NOMO-1 treated with dmso at 0.1 percent for 144 hours (cell line): Measurements from ENCODE around the gene SYT2.

Experiments used
- DNase-seq: peaks from one replicate; lab custom pipeline; 2025; ENCODE audit not compliant: unreplicated experiment; lab: John Stamatoyannopoulos, UW

Gene SYT2

GRCh38 chr1:202706851-202707250, 3.4 kb downstream of the SYT2 start:
- DNase-seq: no peak

DNA sequence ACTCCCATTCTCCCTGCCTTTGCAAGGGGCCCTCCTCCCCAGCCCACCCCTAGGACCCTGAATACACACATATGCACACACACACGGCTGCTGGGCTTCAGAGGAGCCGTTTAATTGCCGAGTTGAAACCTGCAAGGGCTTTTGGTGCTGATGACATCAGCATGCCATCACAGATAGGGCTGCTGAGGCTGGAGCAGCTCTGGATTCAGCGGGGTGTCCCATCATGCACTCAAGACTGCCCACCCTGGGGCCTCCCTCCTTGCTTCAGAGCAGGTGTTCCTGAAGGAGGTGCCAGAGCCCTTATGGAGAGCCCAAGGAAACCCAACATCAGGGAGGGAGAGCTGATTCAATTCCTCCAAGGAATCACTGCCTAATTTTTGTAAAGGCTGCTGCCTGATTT, 5.7 kb downstream of the SYT2 start:
- no peak for DNase-seq

DNA sequence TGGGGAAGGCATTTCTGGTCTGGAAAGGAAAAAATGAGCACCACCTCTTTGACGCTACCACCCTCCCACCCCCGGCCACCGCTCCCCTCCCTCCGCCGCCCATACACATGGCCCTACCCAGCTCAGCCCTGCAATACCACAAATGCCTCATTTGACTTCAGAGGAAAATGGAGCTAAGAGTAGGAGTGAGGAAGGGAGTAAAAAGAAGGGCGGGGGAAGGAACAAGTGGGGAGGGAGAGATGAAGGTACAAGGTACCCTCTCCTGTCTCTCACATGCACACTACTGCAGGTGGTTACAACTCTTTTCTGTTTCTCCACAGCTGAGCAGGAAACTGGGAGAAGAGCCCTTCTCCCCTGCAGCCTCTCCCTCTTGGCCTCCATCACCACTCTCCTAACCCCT, 7.1 kb downstream of the SYT2 start:
- no peak for DNase-seq

GRCh38 chr1:202702088-202702487, 8.2 kb downstream of the SYT2 start:
- DNase-seq: no peak

DNA sequence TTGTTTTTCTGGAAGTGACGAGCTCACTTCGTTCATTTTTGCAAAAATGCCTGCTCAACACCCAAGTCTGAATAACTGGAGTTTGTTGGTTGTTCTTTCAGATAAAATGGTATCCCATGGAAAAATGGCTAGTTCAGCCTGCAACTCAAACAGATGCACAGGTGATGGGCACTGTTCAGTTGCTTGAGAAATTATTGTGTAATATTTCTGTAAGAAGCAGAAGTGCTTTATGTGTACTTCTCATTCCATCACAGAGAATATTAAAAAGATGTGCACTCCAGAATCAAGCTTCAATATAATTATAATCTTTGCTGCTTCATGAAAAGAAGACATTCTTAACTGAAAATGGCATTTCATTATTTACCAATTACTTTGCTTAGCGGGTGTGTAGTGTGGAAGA, 9.1 kb downstream of the SYT2 start:
- DNase-seq: no peak

DNA sequence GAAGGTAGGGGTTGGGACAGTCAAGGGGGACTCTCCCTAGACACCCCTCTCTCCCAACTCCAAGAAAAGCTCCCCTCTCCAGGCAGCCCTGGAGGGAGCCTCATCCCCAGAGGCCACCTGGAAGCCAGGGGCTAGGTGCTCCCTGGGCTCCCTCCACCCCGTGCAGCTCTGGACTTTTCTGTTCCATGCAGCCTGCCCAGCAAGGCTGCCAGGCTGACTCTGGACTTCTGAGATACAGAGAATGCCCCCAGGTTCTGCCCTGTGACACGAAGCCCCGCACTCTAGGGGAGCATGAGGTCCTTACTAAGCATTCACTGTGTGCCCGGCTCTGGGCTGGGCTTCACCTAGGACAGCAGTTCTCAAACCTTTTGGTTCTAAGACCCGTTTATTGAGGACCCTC, 10.2 kb downstream of the SYT2 start:
- no peak for DNase-seq

GRCh38 chr1:202698276-202698675, 12.0 kb downstream of the SYT2 start:
- no peak for DNase-seq

DNA sequence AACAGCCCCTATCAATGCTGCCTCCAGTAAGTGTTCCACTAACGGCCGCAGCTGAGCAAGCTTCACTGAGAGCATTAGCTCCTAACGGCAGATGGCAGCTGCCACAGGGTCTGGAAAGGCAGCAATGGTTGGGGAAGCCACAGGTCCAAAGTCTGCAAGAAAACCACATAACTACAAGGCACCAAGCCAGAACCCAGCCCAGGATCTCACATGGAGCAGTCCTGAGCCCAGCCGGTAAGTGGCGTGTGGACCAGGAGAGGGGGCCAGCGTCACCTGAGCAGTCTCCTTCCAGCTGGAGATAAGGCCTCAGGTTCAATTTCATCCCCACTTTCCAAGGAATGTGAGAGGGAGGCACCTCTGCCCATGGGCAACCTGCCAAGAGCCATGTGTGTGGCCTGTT, 13.2 kb downstream of the SYT2 start:
- no peak for DNase-seq

GRCh38 chr1:202694314-202694713, 15.9 kb downstream of the SYT2 start:
- no peak for DNase-seq

GRCh38 chr1:202692959-202693555, 17.2 kb downstream of the SYT2 start:
- no peak for DNase-seq

DNA sequence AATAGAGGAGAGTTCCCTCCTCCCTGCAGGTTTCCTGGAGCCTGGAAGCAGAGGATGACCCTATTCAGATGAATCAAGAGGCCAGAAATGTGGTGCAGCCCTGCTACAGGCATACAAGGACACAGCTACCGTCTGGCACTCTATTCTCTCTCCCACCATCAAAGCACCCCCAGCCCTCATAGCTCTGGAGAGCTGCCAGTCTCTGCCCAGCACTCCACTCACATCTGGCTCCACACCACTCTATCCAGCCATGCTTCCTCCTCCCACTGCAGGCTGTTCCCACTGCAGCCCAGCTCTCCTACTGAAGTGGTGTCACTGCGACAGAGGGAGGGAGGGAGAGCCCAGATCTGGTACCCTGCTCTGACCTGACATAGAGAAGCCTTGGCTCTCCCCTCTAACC, 18.4 kb downstream of the SYT2 start:
- no peak for DNase-seq

DNA sequence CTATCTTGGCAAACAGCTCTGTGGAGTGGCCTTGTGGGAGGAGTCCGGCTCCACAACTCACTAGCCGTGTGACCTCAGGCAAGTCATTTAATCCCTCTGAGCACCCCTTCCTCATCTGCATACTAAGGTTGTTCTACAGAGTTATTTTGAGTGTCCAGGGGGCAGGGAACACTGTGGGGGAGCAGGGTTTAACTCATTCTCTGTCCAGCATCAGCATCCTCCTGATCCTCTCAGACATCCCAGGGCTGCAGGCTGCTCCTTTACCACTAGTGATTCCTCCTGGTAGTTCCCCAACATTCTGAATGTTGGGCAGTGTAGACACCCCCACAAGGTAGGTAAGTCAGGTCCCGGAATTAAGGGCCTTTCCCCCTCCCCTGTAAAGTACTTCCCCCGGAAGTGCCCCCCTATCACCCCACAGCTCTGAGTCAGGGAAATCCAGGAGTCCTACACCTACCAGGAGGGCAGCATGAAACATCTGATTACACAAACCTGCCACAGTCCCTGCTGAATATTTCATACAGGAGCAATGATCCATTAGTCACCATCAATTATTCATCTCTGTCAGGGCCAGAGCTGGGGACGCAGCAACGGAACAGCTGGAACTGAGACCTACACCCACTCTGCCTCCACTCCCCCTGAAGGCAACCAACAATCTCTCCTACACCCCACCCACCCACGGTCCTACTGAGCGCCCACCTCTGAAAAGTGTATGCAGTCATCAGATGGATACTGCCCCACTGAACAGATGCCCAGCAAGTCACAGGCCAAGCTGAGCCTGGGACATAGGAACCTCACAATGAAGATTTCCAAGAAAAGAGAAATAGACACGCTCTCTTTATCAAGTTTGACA, 20.5 kb downstream of the SYT2 start:
- DNase-seq: no peak

GRCh38 chr1:202689082-202689481, 21.2 kb downstream of the SYT2 start:
- no peak for DNase-seq

DNA sequence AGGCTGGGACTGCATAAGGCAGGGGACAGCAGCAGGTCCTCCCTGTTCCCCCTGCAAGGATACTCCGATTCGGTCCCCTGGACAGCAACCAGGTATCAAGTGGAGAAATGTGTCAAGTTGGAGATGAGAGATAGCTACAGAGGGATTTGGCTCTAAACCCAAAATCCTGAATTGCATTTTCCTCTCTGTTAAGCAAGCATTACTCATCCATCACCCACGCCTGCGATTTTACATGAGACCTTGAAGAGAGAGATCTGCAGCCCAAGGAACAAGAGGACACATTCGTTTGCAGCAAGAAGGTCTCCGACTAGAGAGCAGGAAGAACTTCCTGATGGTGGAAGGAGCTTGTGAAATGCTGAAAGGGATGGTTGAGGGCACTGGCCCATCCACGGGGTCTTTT, 21.9 kb downstream of the SYT2 start:
- no peak for DNase-seq

GRCh38 chr1:202687798-202688197, 22.5 kb downstream of the SYT2 start:
- DNase-seq: no peak

DNA sequence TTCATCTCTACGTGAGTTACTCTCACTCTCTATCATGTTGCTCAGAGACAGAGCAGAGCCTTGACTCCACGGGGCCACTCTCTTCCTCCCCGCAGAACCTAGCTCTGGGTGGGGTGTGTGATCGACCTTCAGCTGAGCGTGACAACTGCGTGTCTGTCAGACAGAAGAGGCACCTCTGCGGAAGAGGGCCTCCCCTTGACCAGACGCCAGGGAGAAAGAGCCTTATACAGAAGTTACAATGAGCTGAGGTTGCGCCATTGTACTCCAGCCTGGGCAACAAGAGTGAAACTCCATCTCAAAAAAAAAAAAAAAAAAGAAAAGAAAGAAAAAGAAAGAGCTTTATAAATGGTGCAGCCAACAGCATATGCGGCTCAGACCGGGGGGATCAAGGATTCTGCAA, 22.9 kb downstream of the SYT2 start:
- DNase-seq: no peak

DNA sequence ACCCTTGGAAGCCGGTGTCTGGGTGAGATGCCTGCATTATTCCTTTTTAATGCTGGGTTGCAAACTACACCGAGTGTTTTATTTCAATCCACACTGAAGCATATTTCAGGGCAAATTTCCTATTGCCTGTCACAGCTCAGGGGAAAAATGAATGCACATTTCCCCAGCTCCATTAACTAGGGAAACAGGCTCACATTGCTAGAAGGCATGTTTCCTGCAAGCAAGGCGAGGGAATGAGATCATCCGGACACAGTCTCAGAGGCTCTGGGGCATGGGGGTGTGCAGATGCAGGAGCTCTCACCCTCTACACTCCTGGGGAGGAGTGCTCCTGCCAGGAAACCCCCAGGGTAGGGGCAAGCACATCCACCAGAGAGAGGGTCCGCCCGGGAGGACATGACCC, 24.6 kb downstream of the SYT2 start:
- no peak for DNase-seq

DNA sequence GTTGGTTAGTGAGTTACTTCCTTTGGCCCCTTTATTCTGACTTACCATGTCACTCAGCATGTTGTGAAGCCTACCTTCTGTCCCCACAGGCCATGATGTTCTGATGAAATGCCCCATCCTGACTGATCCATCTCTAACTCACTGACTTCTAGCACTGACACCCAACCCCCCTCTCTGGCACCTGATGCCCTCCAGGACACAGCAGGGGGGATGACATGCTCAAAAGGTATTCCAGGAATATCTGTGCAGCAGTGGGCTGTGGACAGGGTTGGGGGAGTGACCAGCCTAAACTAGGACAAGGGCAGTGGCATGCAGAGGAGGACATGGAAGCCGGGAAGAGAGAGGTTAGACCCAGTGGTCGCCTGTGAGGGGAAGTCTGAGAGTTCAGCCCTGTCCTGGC, 25.5 kb downstream of the SYT2 start:
- no peak for DNase-seq

DNA sequence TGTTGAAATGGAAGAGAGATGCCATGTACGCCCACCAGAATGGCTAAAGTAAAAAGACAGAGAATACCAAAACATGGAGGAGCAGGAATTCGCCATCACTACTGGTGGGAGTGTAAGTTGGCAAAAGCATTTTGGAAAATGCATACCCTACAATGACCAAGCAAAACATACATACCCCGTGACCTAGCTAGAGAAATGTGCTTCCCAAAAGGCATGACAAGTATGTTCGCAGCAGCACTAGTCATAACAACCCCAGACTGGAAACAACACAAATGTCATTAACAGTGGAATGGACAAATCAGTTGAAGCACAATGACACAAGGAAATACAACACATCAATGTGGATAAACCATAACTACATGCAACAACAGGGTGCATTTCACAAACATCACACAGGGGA, 27.2 kb downstream of the SYT2 start:
- no peak for DNase-seq

DNA sequence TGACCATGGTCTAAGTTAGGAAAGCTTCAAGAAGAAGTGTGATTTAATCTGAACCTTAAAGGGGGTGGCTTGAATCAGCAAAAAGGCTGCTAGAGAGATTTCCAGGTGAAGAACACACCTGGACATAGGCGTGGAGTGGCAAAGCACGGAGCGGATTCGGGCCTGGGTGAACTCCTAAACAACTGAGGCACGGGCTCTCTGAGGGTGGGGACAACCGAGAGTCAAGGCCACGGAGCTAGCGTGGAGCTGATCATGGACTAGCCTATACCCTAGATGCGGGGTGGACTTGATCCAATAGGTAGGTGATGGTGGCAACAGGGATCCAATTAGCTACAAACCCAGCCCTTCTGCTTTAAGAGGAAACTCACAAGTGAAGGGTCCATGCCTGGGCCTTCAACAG, 27.8 kb downstream of the SYT2 start:
- no peak for DNase-seq

DNA sequence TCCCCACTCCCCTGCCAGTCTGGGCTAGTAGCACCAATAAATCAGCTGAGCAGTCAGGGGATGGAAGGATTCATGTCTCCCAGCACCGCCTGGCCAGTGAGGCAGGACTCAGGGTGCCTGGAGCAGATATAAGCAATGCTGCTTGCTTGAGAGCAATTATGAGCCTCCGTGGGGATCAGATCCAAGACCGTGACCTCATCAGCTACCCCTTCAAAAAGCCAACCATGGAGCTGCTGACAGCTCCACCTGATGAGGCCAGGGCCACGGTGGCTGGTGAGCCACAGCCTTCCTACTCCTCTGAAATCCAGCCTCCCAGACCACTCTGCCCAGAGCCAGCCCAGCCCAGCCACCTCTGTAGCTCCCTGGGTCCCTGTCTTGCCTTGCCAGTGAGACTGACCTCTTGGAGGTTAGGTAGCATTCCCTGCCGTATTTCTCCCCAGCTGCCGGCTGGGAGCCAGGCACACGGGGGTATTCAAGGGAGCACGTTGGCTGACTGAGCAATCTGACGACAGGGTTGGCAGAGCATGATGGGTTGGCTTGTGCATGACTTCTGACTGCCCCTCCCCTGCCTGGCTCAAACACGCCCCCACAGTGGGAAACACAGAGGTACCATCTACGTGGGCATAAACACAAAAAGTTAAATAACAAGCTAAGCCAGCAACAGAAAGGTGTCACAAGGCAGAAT, 28.4 kb downstream of the SYT2 start:
- DNase-seq: no peak

- no peak for DNase-seq
These were observed 29.5 kb downstream of the SYT2 start for GRCh38 chr1:202680586-202681352.
